ENCODE results near the gene FGF11.
A peak's percentile ranks its signal among the peaks of the same experiment; 100 is the strongest.
"Not testable (repeated sequence)": the region's sequence is repeated elsewhere in the genome, so short reads cannot be mapped to it uniquely, and the experiment has no call there.

The FGF11 gene

GRCh38 chr17:7478276-7479212, 39.2 kb downstream of the FGF11 start:
- no peak for DNase-seq (ENCODE audit: low read depth in 2 of 2)

GRCh38 chr17:7479213-7480088, 40.1 kb downstream of the FGF11 start, which contains the start of gene ZBTB4:
Gene ZBTB4, minus strand, starts transcription at chr17:7479631. Its CDS starts 12,830 bp downstream, at chr17:7466801.
- DNase-seq (ENCODE audit: low read depth in 2 of 2): no peak

- no peak for DNase-seq (ENCODE audit: low read depth in 2 of 2)
Observed at GRCh38 chr17:7480089-7480384, 40.7 kb downstream of the FGF11 start.

- DNase-seq (ENCODE audit: low read depth in 2 of 2): not testable (repeated sequence)
Observed at GRCh38 chr17:7481275-7481674, 42.0 kb downstream of the FGF11 start, which contains the start of gene SLC35G6. Gene SLC35G6, plus strand, starts transcription at chr17:7481446. Its CDS starts 71 bp downstream, at chr17:7481517.

GRCh38 chr17:7481842-7482741, 42.8 kb downstream of the FGF11 start:
- DNase-seq (ENCODE audit: low read depth in 2 of 2): not testable (repeated sequence)

- not testable (repeated sequence) for DNase-seq (ENCODE audit: low read depth in 2 of 2)
Observed at GRCh38 chr17:7482742-7483088, 43.4 kb downstream of the FGF11 start.

- DNase-seq (ENCODE audit: low read depth in 2 of 2): peak; percentile 81 to 82
Observed at GRCh38 chr17:7483255-7484066, 44.1 kb downstream of the FGF11 start.

GRCh38 chr17:7484067-7484918, 45.0 kb downstream of the FGF11 start, which contains the start of gene POLR2A:
Gene POLR2A, plus strand, starts transcription at chr17:7484366.
- peak; percentile 93 to 94 for DNase-seq (ENCODE audit: low read depth in 2 of 2)

- DNase-seq (ENCODE audit: low read depth in 2 of 2): no peak
Observed at GRCh38 chr17:7484919-7485377, 45.6 kb downstream of the FGF11 start.

- no peak for DNase-seq (ENCODE audit: low read depth in 2 of 2)
Observed at GRCh38 chr17:7486181-7486580, 46.9 kb downstream of the FGF11 start.

- no peak for DNase-seq (ENCODE audit: low read depth in 2 of 2)
Observed at GRCh38 chr17:7490144-7490543, 50.8 kb downstream of the FGF11 start.

- no peak for DNase-seq (ENCODE audit: low read depth in 2 of 2)
Observed at GRCh38 chr17:7491583-7491982, 52.3 kb downstream of the FGF11 start.

- no peak for DNase-seq (ENCODE audit: low read depth in 2 of 2)
Observed at GRCh38 chr17:7493941-7494340, 54.6 kb downstream of the FGF11 start.

Data from fibroblast of skin of left biceps (primary cell).